GM19395 (cell line): ENCODE data around the gene GNE.
"Not testable (repeated sequence)": the region's sequence is repeated elsewhere in the genome, so short reads cannot be mapped to it uniquely, and the experiment has no call there.

ENCODE experiments used
- ATAC-seq: cut with Tn5 transposase; IDR thresholded peaks from one replicate; pipeline ENCODE4 v1.9.1; 2021; ENCODE audit warnings: mild to moderate bottlenecking, moderate library complexity; ENCODE audit not compliant: unreplicated experiment

GNE gene

DNA sequence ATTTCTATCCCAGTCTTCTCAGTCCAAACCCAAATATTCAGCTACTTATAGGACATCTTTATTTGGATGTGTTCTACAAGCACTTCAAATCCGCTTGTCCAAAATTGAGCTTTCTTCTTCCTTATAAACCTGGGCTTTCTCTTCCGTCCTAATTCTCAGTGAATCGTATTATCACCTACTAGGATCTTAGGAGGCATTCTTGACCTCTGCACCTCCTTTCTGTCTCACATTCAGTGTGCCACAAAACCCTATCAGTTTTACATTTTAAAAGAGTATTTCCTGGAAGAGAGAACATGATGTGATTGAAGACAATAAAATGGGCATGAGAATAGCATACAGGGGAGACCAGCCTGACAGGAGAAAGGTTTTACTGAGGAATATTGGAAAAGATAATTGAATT is 16.8 kb upstream of the GNE start:
- ATAC-seq: no peak

DNA sequence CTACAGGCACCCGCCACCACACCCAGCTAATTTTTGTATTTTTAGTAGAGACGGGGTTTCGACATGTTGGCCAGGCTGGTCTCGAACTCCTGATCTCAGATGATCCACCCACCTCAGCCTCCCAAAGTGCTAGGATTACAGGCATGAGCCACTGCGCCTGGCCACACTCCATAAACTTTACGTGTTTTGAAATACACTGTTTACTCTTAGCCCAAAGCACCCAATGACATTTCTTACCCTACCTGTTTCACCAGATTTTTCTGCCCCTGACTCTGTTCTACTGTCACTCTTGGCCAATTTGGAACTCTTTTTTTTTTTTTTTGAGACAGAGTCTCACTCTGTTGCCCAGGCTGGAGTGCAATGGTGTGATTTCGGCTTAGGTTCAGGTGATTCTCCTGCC is 15.1 kb upstream of the GNE start:
- not testable (repeated sequence) for ATAC-seq

DNA sequence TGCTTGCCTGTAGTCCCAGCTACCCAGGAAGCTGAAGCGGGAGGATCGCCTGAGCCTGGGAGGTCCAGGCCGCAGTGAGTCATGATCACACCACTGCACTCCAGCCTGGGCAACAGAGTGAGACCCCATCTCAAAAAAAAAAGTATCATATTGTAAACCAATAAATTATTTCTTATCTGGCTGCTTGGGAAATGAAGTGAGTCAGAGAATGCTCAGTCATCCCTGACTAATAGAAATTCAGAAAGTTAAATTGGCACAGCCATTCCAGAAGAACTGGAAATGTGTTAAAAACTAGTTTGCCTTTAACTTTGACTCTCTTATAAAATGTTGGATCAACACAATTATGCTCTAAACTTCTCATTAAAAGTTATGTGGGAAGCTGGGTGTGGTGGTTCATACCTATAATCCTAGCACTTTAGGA is 9.8 kb upstream of the GNE start:
- ATAC-seq: no peak

DNA sequence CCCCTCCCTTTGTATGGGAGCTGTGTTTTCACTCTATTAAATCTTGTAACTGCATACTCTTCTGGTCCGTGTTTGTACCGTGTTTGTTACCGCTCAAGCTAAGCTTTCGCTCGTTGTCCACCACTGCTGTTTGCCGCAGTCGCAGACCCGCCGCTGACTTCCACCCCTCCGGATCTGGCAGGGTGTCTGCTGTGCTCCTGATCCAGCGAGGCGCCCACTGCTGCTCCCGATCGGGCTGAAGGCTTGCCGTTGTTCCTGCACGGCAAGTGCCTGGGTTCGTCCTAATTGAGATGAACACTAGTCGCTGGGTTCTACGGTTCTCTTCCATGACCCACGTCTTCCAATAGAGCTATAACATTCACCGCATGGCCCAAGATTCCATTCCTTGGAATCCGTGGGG is 6.6 kb upstream of the GNE start:
- no peak for ATAC-seq

DNA sequence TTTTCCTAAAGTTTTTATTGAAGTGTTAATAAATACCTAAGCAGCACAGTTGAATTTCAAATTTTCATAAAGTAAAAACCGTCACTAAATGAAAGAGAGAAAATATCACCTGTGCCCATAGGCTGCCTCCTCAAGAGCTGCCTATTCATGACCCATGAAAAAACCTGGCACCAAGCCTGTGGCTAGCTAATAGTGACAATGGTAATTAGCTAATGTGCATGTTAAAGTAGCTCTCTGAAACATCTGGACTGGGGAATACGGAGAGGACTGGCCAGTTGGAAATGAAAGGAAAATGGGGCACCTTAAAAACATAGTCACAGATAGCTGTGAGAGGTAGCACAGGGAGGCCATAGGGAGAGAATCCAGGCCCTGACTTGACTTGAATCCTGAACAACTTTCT is 5.4 kb upstream of the GNE start:
- no peak for ATAC-seq

DNA sequence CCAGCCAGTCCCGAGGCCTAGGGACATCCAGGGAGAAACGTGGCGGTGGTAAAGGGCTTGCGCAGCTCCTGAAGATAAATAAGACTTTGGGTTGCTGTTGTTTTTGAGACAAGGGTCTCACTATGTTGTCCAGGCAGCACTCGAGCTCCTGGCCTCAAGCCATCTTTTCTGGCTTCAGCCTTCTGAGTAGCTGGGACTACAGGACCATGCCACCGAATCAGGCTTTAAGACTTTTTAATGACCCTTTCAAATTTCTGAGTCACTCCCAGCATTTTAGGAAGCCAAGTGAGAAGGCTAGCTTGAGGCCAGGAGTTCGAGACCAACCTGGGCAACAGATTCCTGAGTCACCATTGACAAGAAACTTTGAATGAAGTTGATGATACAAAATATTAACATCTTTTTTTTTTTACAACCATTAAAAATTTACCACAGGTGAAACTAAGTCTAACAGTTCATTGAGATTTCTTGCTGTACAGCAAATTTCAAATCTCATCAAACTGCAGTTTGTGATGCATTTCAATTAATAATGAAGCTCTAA is 817 bp upstream of the GNE start:
- no peak for ATAC-seq

DNA sequence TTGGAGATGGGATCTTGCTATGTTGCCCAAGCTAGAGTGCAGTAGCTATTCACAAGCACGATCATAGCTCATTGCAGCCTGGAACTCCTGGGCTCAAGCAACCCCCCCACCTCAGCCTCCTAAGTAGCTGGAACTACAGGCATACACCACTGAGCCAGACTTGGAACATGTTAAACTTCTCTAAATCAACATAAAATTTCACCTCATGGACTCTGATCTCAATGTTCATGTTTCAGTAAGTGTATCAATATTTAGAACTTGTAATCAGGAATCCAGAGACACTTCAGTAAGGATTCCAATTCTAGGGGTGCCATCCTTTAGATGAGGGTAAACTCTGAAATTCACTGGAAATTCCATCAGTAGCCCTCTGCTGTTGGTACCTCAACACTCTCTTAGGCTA is 6.8 kb downstream of the GNE start:
- ATAC-seq: no peak

DNA sequence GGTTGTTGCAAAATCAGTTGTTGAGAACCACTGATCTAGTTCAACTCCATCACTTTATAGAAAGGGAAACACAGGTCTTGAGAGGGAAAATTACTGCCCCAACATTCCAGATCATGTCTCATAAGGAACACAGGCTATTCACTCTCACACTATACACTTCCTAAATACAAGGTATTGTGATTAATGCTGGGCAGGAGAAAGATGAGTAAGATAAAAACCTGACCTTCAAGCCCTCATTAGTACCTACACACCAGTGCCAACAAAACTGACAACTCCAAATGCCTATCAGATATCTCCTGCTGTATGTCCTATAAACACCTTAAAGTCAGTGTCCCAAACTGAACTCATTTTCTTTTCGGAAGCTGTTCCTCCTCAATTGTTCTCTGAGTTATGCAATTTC is 8.2 kb downstream of the GNE start:
- ATAC-seq: no peak

DNA sequence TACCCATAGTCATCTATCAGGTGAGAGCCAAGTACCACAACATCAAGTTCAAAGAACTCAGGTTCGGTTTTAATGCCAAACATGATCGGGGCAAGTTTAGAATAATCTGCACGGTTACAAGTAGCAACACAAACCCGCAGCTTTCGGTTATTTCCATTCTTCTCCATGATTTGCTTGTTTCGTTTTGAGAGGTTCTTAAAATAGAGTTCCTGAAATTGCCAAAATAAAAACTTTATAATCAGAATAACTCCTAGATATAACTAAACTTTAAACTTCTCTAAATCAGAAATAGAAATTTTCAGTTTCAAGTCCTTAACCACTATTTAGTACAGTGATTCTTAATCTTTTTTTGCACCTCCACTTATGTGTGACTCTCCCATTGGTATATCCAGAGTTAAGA is 9.1 kb downstream of the GNE start:
- no peak for ATAC-seq

DNA sequence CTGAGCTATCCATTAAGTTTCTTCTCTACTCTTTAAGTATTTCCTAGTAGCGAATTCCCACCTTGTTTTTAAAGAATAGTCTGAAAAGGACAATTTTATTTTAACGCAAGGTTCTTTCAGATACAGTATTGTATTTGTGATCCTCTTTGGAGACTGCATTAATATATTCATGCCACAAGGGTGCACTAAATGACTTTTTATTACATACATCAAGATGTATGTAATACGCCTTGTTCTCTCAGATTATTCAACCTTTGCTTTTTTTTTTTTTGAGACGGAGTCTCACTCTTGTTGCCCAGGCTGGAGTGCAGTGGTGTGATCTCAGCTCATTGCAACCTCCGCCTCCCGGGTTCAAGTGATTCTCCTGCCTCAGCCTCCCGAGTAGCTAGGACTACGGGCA is 10.2 kb downstream of the GNE start:
- not testable (repeated sequence) for ATAC-seq

DNA sequence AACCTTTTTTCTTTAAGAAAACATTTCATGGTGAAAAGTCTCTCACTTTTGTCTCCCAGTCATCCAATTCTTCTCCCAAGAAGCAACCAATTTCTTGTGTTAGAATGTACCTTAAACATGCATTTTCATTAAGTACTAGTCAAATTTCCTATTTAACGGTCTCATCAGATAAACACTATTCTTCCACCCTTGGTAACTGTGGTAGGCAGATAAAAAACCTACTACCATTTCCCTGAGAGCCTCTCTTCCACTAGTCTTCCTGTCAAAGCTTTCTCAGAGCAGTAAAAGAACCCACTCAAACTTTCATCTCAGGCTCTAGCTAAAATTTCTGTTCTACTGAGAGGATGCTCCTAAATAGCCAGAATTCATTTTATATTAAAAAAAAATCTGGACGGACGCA is 10.9 kb downstream of the GNE start:
- no peak for ATAC-seq

DNA sequence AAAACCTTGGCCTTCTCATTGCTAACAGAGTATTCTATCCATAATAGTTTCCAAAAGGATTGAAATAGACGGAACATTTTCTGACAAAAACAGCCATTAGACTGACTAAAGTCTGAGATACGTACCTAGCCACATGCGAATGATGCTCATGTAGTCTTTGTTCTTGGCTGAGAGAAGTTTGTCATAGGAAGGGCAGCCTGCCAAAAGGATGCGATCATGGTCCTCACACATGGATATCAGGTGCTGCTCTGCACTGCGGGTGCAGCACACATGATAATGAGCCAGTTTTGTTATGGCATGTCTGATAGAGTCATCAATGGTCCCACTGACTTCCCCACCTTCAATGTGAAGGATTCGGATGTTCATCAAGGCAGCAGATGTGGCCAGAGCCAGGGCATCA is 12.3 kb downstream of the GNE start:
- ATAC-seq: no peak

DNA sequence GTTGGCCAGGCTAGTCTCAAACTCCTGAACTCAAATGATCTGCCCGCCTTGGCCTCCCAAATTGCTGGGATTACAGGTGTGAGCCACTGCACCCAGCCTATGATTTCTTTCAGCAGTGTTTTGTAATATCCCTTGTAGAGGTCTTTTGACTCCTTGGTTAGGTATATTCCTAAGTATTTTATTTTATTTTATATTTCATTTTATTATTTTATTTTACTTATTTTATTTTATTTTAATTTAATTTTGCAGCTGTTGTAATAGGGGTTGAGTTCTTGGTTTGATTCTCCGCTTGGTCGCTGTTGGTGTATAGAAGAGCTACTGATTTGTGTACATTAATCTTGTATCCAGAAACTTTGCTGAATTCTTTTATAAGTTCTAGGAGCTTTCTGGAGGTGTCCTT is 18.6 kb downstream of the GNE start:
- not testable (repeated sequence) for ATAC-seq

DNA sequence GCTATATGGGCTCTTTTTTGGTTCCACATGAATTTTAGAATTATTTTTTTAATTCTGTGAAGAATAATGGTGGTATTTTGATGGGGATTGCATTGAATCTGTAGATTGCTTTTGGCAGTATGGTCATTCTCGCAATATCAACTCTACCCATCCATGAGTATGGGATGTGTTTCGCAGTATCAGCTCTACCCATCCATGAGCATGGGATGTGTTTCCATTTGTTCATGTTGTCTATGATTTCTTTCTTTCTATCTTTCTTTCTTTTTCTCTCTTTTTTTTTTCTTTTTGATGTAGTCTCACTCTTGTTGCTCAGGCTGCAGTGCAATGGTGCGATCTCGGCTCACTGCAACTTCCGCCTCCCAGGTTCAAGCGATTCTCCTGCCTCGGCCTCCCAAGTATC is 19.0 kb downstream of the GNE start:
- ATAC-seq: not testable (repeated sequence)

DNA sequence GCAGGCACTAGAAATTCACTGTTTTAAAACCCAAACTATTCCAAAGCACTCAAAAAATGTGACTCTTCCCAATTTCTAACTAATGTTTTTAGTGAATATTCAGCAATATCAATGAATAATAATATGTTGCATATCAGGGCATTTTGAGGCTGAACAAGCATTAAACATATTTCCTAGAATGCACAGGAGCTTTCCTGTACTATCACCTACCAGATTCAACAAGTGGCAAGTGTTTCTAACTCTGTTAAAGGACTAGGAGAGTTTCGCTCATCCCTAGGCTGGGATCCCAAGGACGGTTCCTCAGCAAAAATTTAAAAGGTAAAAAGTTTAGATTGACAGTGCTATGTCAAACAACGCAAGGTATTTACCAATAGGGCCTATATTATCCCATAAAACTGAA is 21.0 kb downstream of the GNE start:
- no peak for ATAC-seq

DNA sequence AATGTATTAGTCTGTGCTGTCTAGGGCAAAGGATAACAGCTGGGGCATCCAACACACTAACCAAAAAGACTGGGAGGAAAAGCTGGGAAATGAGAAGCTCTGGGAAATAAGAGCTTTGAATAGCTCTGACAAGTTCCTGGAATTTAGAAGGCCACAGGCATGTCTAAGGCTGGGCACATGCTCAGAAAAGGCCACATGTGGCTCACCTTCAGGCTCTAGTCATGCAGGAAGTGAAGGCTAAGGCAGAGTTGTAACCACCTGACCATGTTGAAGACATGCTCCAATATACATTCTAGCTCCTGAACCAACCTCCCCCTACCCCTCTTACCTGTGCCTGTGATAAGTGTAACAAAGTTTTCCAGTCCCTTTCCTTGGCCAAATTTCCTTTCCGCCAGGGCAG is 35.8 kb downstream of the GNE start:
- ATAC-seq: no peak

DNA sequence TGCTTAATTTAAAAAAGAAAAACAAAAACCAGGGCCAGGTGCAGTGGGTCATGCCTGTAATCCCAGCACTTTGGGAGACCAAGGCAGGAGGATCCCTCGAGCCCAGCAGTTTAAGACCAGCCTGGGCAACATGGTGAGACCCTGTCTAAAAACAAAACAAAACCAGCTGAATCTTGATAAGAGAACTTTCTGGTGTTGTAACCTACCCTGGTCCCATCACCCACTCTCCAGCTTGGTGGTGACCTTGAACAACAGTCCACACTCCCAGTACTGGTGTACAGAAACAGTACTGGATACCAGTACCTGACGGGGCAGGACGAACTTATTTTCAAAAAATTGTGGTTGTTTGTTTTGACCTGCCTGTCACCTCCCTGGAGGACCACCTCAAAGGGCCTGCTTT is 36.6 kb downstream of the GNE start:
- no peak for ATAC-seq

DNA sequence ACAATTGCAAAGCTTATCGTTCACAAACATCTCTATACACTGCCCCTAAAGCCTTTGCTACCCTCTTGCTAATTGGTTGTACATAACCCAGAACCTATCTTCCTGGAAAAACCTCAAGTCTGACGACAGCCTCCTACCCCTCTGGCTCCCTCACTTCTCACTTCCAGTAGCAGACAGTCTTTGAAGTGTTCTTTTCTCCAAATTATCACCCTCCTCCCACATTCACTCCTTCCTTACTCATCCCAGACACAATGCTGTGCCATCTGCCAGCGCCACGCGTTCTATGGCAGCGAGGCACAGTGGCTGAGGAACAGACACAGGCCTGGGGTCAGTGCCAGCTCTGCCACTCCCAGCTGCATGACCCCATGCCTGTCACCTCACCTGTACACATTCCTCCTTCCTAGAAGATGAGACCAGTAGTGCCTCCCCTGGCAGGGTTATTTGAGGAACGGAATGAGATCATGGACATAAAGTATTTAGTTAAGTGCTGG is 39.8 kb downstream of the GNE start:
- ATAC-seq: no peak

DNA sequence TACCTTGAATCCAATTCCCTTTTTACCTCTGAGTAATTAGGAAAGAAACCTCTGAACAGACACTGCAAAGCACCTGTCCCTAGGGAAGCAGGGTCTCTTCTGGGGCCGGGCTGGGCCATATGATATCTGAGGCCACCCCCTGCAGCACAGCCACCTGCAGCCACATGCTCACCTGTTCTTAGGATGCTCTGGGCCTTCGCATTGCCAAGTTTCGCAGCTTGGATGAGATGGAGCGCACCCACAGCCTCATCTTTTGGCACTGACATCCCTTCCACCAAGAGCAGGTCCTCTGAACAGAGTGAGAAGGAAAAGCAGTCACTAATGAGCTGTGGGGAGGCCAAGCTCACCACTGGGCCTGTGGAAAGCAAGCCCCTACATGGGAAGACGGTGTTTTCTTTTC is 40.2 kb downstream of the GNE start:
- ATAC-seq: no peak

DNA sequence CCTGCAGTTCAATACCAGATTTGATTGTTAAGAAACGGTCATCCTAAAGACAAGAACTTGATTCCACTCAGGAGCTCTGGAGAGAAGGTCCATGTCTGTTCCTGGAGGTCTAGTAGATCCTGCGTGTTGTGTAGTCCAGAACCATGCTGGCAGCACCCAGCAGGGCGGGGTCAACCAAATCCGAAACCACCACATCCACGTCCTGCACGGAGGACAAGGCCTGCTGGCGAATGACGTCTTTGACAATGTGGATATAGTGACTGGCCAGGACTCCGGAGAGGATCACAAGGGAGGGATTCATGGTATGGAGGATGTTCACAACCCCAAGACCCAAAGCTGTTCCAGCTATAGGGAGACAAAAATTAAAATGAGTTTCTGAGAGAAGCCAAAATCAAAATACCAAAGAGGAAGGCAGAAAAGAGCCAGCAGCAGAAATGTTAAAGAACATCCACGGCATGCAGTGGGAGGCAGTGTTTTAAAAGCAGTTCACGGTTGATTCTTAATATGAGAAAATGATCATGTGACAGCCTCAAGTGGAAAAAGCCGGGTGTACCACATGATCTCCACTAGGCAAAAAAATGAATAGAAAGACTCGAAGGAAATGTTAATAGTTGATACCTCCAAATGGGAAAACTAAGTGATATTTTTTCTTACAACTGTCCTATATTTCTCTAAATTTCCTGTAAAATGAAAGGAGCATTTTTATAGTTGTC is 40.8 kb downstream of the GNE start:
- ATAC-seq: no peak

DNA sequence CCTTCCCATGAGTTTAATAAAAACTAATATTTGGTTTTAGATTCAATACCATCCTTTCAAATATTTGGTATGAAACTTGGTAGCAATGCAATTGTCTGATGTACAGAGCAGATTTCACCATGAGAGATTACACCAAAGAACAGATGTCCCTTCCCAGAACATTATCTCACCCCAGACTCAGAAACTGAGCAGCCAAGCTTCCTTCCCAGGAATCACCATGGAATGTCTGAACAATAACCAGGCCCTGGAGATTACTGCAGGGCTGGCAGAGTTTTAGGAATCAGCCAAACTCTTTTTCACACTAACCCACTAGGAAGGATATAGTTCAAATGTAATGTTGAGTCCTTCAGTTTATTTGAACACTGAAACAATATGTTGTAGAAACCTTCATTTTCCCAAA is 43.7 kb downstream of the GNE start:
- no peak for ATAC-seq

DNA sequence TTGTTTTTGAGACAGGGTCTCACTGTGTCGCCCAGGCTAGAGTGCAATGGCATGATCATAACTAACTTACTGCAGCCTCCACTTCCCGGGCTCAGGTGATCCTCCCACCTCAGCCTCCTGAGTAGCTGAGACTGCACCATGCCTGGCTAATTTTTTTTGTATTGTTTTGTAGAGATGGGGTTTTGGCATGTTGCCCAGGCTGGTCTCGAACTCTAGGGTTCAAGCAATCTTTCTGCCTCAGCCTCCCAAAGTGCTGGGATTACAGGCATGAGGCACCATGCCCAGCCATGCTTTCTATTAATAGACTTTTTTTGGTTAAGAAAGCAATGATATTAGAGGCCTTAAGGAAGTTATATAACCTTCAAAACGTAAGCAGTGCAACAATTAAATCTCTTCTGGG is 44.3 kb downstream of the GNE start:
- ATAC-seq: no peak

DNA sequence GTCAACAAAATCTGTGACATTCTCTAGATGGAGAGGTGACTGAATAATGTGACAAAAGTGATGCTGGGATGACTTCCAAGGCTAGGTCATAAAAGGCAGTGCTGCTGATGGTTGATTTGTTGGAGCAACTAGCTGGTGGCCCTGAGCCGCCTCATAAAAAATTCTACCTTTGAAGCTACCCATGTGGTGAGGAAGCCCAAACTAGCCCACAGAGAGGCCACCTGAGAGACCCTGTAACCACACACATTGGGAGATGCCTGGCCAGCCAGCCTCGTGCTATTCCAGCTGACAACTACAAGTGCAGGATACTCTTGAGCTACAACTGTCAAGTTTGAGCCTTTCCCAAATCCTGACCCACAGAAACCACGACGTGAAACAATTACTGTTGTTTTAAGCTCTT is 44.9 kb downstream of the GNE start:
- ATAC-seq: no peak
